Neural cell (in vitro differentiated cells): Measurements from ENCODE around the gene PPP1R18. TPM values are rescaled to one million over a fixed set of nuclear protein-coding genes. Genes with fewer than 3 reads are reported as not detected.
A peak's percentile ranks its signal among the peaks of the same experiment; 100 is the strongest.

ENCODE experiments used
- H2AFZ ChIP-seq: fragments of 200-600, 300-800 bp; sonication (generic), shearing (Covaris generic); 2 replicates; pipeline ENCODE4 v1.6.0; 2014; ENCODE audit warnings: low read depth, mild to moderate bottlenecking, antibody characterized with exemption, low read length, moderate library complexity
- H3F3A ChIP-seq: fragments of 200-600 bp; shearing (Covaris generic); 2 replicates; pipeline ENCODE4 v1.6.1; 2016; ENCODE audit warnings: mild to moderate bottlenecking, moderate library complexity, mixed read lengths, antibody characterized with exemption, low read length; ENCODE audit not compliant: insufficient read depth, poor library complexity, severe bottlenecking
- H3K27ac ChIP-seq: fragments of 200-600, 300-800 bp; sonication (generic), shearing (Covaris generic); 2 replicates; pipeline ENCODE4 v1.5.1; 2014; ENCODE audit warnings: mild to moderate bottlenecking, low read length, moderate library complexity
- H3K27me3 ChIP-seq: fragments of 300-800, 200-600 bp; sonication (generic), shearing (Covaris generic); 2 replicates; pipeline ENCODE4 v1.6.0; 2014; ENCODE audit warnings: mild to moderate bottlenecking, low read depth, low read length, moderate library complexity; ENCODE audit not compliant: insufficient read depth
- H3K36me3 ChIP-seq: fragments of 300-800, 200-600 bp; sonication (generic), shearing (Covaris generic); 2 replicates; pipeline ENCODE4 v1.5.1; 2014; ENCODE audit warnings: mild to moderate bottlenecking, antibody characterized with exemption, low read length, moderate library complexity; ENCODE audit not compliant: insufficient read depth
- H3K4me2 ChIP-seq: fragments of 300-800, 200-600 bp; sonication (generic), shearing (Covaris generic); 2 replicates; pipeline ENCODE4 v1.6.0; 2014; ENCODE audit warnings: mild to moderate bottlenecking, low read length
- H3K4me3 ChIP-seq: fragments of 300-800, 200-600 bp; sonication (generic), shearing (Covaris generic); 2 replicates; pipeline ENCODE4 v1.5.1; 2014; ENCODE audit warnings: mild to moderate bottlenecking, low read length, moderate library complexity
- H3K79me2 ChIP-seq: fragments of 200-600 bp; shearing (Covaris generic); replicated peaks from 2 replicates; pipeline ENCODE4 v1.6.0; 2014; ENCODE audit warnings: mild to moderate bottlenecking, low read length, moderate library complexity; ENCODE audit not compliant: insufficient read depth
- H3K9ac ChIP-seq: fragments of 300-800, 200-600 bp; sonication (generic), shearing (Covaris generic); 2 replicates; pipeline ENCODE4 v1.6.1; 2016; ENCODE audit warnings: mild to moderate bottlenecking, low read length, mixed read lengths
- H3K9me2 ChIP-seq: fragments of 200-600 bp; shearing (Covaris generic); 2 replicates; pipeline ENCODE4 v1.6.1; 2016; ENCODE audit warnings: mild to moderate bottlenecking, low read length, mixed read lengths; ENCODE audit not compliant: insufficient read depth
- H3K9me3 ChIP-seq: fragments of 200-600, 300-800 bp; sonication (generic), shearing (Covaris generic); 2 replicates; pipeline ENCODE4 v1.6.1; 2016; ENCODE audit warnings: mild to moderate bottlenecking, mixed run types, low read length, moderate library complexity, mixed read lengths
- H4K20me1 ChIP-seq: fragments of 200-600 bp; shearing (Covaris generic); 2 replicates; pipeline ENCODE4 v1.6.1; 2016; ENCODE audit warnings: mild to moderate bottlenecking, mixed run types; ENCODE audit not compliant: insufficient read depth
- CTCF ChIP-seq: fragments of 450-650 bp; IDR thresholded peaks from 2 replicates; pipeline ENCODE4 v1.5.1; 2014; ENCODE audit warnings: antibody characterized with exemption, mild to moderate bottlenecking, moderate library complexity; ENCODE audit not compliant: poor library complexity, severe bottlenecking
- EP300 ChIP-seq: fragments of 450-650 bp; conservative IDR thresholded peaks from 2 replicates; pipeline ENCODE4 v1.6.1; 2014; ENCODE audit warnings: antibody characterized with exemption, mild to moderate bottlenecking, moderate library complexity; ENCODE audit not compliant: poor library complexity, severe bottlenecking
- EZH2 ChIP-seq: fragments of 200-600, 300-800 bp; shearing (Covaris generic), sonication (generic); IDR thresholded peaks from 2 replicates; pipeline ENCODE4 v1.6.1; 2014; ENCODE audit warnings: antibody characterized with exemption, low read length, borderline replicate concordance, mild to moderate bottlenecking; ENCODE audit not compliant: insufficient read depth, poor library complexity, severe bottlenecking
- MXI1 ChIP-seq: fragments of 450-650 bp; conservative IDR thresholded peaks from 2 replicates; pipeline ENCODE4 v1.6.1; 2014; ENCODE audit warnings: antibody characterized with exemption, mild to moderate bottlenecking; ENCODE audit not compliant: poor library complexity, severe bottlenecking
- POLR2AphosphoS5 ChIP-seq: IDR thresholded peaks from 2 replicates; pipeline ENCODE4 v1.6.1; 2012
- RAD21 ChIP-seq: fragments of 450-650 bp; conservative IDR thresholded peaks from 2 replicates; pipeline ENCODE4 v1.6.1; 2014; ENCODE audit warnings: antibody characterized with exemption, mild to moderate bottlenecking, moderate library complexity
- REST ChIP-seq: IDR thresholded peaks from 2 replicates; pipeline ENCODE4 v1.6.1; 2012; ENCODE audit warnings: borderline replicate concordance
- SMC3 ChIP-seq: fragments of 450-650 bp; conservative IDR thresholded peaks from 2 replicates; pipeline ENCODE4 v1.6.1; 2014; ENCODE audit warnings: antibody characterized with exemption, mild to moderate bottlenecking, moderate library complexity; ENCODE audit not compliant: poor library complexity
- TAF1 ChIP-seq: IDR thresholded peaks from 2 replicates; pipeline ENCODE4 v1.6.1; 2012; ENCODE audit warnings: low read depth
- polyA plus RNA-seq: library from polyadenylated mRNA; depleted of rRNA; stranded (reverse); fragments of >200 nt; gene quantifications from 2 replicates; pipeline ENCODE4 v1.2.3, GENCODE V29; 2014

PPP1R18 gene
- polyA plus RNA-seq, 1 donor from 2014 or later: 50.6 TPM

- H2AFZ ChIP-seq: peak within 1 kb of the TSS; percentile 42
- H3K4me3 ChIP-seq: peak within 1 kb of the TSS; percentile 99
- H3K79me2 ChIP-seq: peaks cover 70% of the 10 kb centered on the region
- H3K9me2 ChIP-seq: no peaks in the 10 kb centered on the region
- peak within 1 kb of the TSS; percentile 77 for H3K4me2 ChIP-seq
- TF ChIP-seq TAF1 (peak; percentile 95), MXI1 (peak; percentile 53), EP300 (no peak), CTCF (peak; percentile 24), POLR2AphosphoS5 (peak; percentile 99), SMC3 (peak; percentile 19), EZH2 (no peak), RAD21 (peak; percentile 11), REST (peak; percentile 98)
- peaks cover 6% of the 10 kb centered on the region for H3K36me3 ChIP-seq
- H3F3A ChIP-seq: peaks cover 14% of the 10 kb centered on the region
- peaks cover 34% of the 10 kb centered on the region for H4K20me1 ChIP-seq
- H3K9ac ChIP-seq: peak within 1 kb of the TSS; percentile 100
- peak within 1 kb of the TSS; percentile 100 for H3K27ac ChIP-seq
- H3K27me3 ChIP-seq: no peaks in the 10 kb centered on the region
- no peaks in the 10 kb centered on the region for H3K9me3 ChIP-seq
Measured at GRCh38 chr6:30719791-30720737, 33.6 kb upstream of the PPP1R18 start, which contains the start of gene TUBB. Gene TUBB, plus strand, starts transcription at chr6:30720352. Its CDS starts 155 bp downstream, at chr6:30720507.

- peak overlapping the region; percentile 100 for H3K27ac ChIP-seq
- no peaks in the 10 kb centered on the region for H3K9me3 ChIP-seq
- H3K4me3 ChIP-seq: peak overlapping the region; percentile 99
- TF ChIP-seq CTCF (no peak), MXI1 (no peak), SMC3 (no peak), RAD21 (no peak), EP300 (no peak), EZH2 (no peak), TAF1 (no peak), REST (no peak), POLR2AphosphoS5 (no peak)
- peaks cover 27% of the 10 kb centered on the region for H4K20me1 ChIP-seq
- peak overlapping the region; percentile 42 for H2AFZ ChIP-seq
- peaks cover 6% of the 10 kb centered on the region for H3K36me3 ChIP-seq
- H3K27me3 ChIP-seq: no peaks in the 10 kb centered on the region
- peak overlapping the region; percentile 77 for H3K4me2 ChIP-seq
- peaks cover 63% of the 10 kb centered on the region for H3K79me2 ChIP-seq
- H3K9ac ChIP-seq: peak overlapping the region; percentile 100
- H3K9me2 ChIP-seq: no peaks in the 10 kb centered on the region
- peaks cover 11% of the 10 kb centered on the region for H3F3A ChIP-seq
Measured at GRCh38 chr6:30719356-30719755, 32.9 kb upstream of the PPP1R18 start.
